HCT116 (cell line): ENCODE results near the gene CLIC3. TPM values are rescaled to one million over a fixed set of nuclear protein-coding genes. Genes with fewer than 3 reads are reported as not detected.

Experiments used
- ATAC-seq: fragments of 200-7000 bp; cut with Tn5 transposase; 2 replicates; pipeline ENCODE4 v1.9.1; 2020; ENCODE audit warnings: mild to moderate bottlenecking, moderate library complexity
- BruUV-seq: library from RNA; stranded (reverse); fragments of 400-500 nt; replicated peaks from 2 replicates; lab custom pipeline; 2021; lab: Mats Ljungman, UMichigan
- CTCF ChIA-PET: fragments of 300-600 bp; sonication (Branson Sonifier 250); formaldehyde crosslinking; loops from one replicate; lab custom pipeline; 2021; ENCODE audit warnings: antibody characterized with exemption; lab: Charles Lee
- POLR2A ChIA-PET: fragments of 300-600, 350-600 bp; sonication (Branson Sonifier 250); formaldehyde crosslinking; loops from one replicate; lab custom pipeline; 2021; ENCODE audit warnings: antibody characterized with exemption; lab: Charles Lee
- RAD21 ChIA-PET, 2 experiments: fragments of 300-600 bp; sonication (Branson Sonifier 250); formaldehyde crosslinking; loops; one replicate each; lab custom pipeline; 2023; ENCODE audit warnings: low total read pairs in 2 of 2; ENCODE audit not compliant: uncharacterized antibody in 2 of 2, unreplicated experiment in 2 of 2, low non-redundant PET in 1 of 2; lab: Charles Lee
- DNase-seq: peaks from one replicate; pipeline ENCODE4 v3.0.0-alpha.2; 2010; ENCODE audit warnings: low read depth, low spot score
- H2AFZ ChIP-seq: fragments of 200-600 bp; shearing (Covaris generic), sonication (generic); 2 replicates; pipeline ENCODE4 v1.6.1; 2017; ENCODE audit warnings: low read depth, mixed run types, mixed read lengths, antibody characterized with exemption, low read length; ENCODE audit not compliant: poor library complexity, severe bottlenecking
- H3K27ac ChIP-seq: 2 replicates; pipeline ENCODE4 v1.5.1; 2012; ENCODE audit warnings: low read depth, low read length
- H3K27me3 ChIP-seq: fragments of 200-600 bp; sonication (generic); 2 replicates; pipeline ENCODE4 v1.6.1; 2016; ENCODE audit warnings: mixed run types, low read length, mixed read lengths; ENCODE audit not compliant: insufficient read depth
- H3K36me3 ChIP-seq, 2 experiments: fragments of 200-500 bp in 1 of 2; fragments of 200-600 bp in 1 of 2; sonication (Bioruptor generic) in 1 of 2; sonication (generic) in 1 of 2; 2 replicates each; pipeline versions ENCODE4 v1.5.1 to v1.6.1; 2014 to 2016; ENCODE audit warnings: low read length in 2 of 2, inconsistent platforms in 1 of 2, mixed read lengths in 1 of 2, mixed run types in 1 of 2; ENCODE audit not compliant: insufficient read depth in 2 of 2, control insufficient read depth in 1 of 2
- H3K4me1 ChIP-seq, 2 experiments: fragments of 200-600 bp in 1 of 2; sonication (generic) in 1 of 2; 2 replicates each; pipeline versions ENCODE4 v1.5.1 to v1.6.1; 2012 to 2017; ENCODE audit warnings: low read length in 2 of 2, inconsistent platforms in 1 of 2, mild to moderate bottlenecking in 1 of 2, mixed read lengths in 1 of 2, mixed run types in 1 of 2, moderate library complexity in 1 of 2; ENCODE audit not compliant: insufficient read depth in 2 of 2, control insufficient read depth in 1 of 2
- H3K4me2 ChIP-seq: fragments of 200-600 bp; sonication (generic); 2 replicates; pipeline ENCODE4 v1.6.1; 2017; ENCODE audit warnings: mixed run types, low read length, mixed read lengths
- H3K4me3 ChIP-seq, 2 experiments: fragments of 200-600 bp in 1 of 2; sonication (generic) in 1 of 2; replicated peaks in 1 of 2; 2 replicates each; pipeline ENCODE4 v1.5.1; 2011 to 2016; ENCODE audit warnings: low read length in 2 of 2, control low read depth in 1 of 2, low read depth in 1 of 2, mild to moderate bottlenecking in 1 of 2, mixed read lengths in 1 of 2, mixed run types in 1 of 2
- H3K79me2 ChIP-seq: fragments of 200-600 bp; sonication (generic); 2 replicates; pipeline ENCODE4 v1.6.1; 2017; ENCODE audit warnings: mild to moderate bottlenecking, mixed run types, low read length, moderate library complexity, mixed read lengths; ENCODE audit not compliant: insufficient read depth
- H3K9ac ChIP-seq: fragments of 200-600 bp; sonication (generic); 2 replicates; pipeline ENCODE4 v1.6.1; 2016; ENCODE audit warnings: low read length, mixed read lengths
- H3K9me2 ChIP-seq: fragments of 200-600 bp; sonication (generic), shearing (Covaris generic); 2 replicates; pipeline ENCODE4 v1.6.1; 2017; ENCODE audit warnings: mixed run types, mild to moderate bottlenecking, moderate library complexity; ENCODE audit not compliant: insufficient read depth
- H3K9me3 ChIP-seq, 2 experiments: fragments of 200-500 bp in 1 of 2; fragments of 200-600 bp in 1 of 2; sonication (Bioruptor generic) in 1 of 2; sonication (generic) in 1 of 2; 2 replicates each; pipeline ENCODE4 v1.6.1; 2014 to 2017; ENCODE audit warnings: low read length in 2 of 2, mixed read lengths in 2 of 2, inconsistent platforms in 1 of 2, low read depth in 1 of 2, mild to moderate bottlenecking in 1 of 2, mixed run types in 1 of 2, moderate library complexity in 1 of 2; ENCODE audit not compliant: control insufficient read depth in 1 of 2, insufficient read depth in 1 of 2
- H4K20me1 ChIP-seq: fragments of 200-600 bp; sonication (generic), shearing (Covaris generic); 2 replicates; pipeline ENCODE4 v1.6.1; 2017; ENCODE audit warnings: mixed run types, mild to moderate bottlenecking, moderate library complexity; ENCODE audit not compliant: insufficient read depth
- ATF3 ChIP-seq: IDR thresholded peaks from 2 replicates; pipeline ENCODE4 v1.6.1; 2012
- CBX3 ChIP-seq: IDR thresholded peaks from 2 replicates; pipeline ENCODE4 v1.6.1; 2012; ENCODE audit warnings: low read depth
- CTCF ChIP-seq, 3 experiments: fragments of 200-600 bp in 1 of 3; sonication (generic) in 1 of 3; IDR thresholded peaks in 2 of 3; conservative IDR thresholded peaks in 1 of 3; 2 replicates each; pipeline ENCODE4 v1.5.1; 2012 to 2017; ENCODE audit warnings: low read depth in 2 of 3, low read length in 2 of 3, antibody characterized with exemption in 1 of 3, borderline replicate concordance in 1 of 3, control low read depth in 1 of 3, mild to moderate bottlenecking in 1 of 3, mixed read lengths in 1 of 3, mixed run types in 1 of 3, moderate library complexity in 1 of 3; ENCODE audit not compliant: insufficient read depth in 1 of 3
- EGR1 ChIP-seq: IDR thresholded peaks from 2 replicates; pipeline ENCODE4 v1.6.1; 2012; ENCODE audit warnings: low read depth
- FOSL1 ChIP-seq: IDR thresholded peaks from 2 replicates; pipeline ENCODE4 v1.6.1; 2012; ENCODE audit warnings: low read depth
- JUND ChIP-seq: IDR thresholded peaks from 2 replicates; pipeline ENCODE4 v1.6.1; 2012
- POLR2A ChIP-seq: IDR thresholded peaks from 2 replicates; pipeline ENCODE4 v1.7.0; 2011; ENCODE audit warnings: borderline replicate concordance; ENCODE audit not compliant: insufficient read depth, insufficient read length; ENCODE audit errors: extremely low read depth
- POLR2AphosphoS5 ChIP-seq: IDR thresholded peaks from 2 replicates; pipeline ENCODE4 v1.6.1; 2011; ENCODE audit warnings: mild to moderate bottlenecking, low read depth, low read length, moderate library complexity
- RAD21 ChIP-seq: IDR thresholded peaks from 2 replicates; pipeline ENCODE4 v1.6.1; 2012; ENCODE audit warnings: low read depth, mild to moderate bottlenecking
- REST ChIP-seq: IDR thresholded peaks from 2 replicates; pipeline ENCODE4 v1.6.1; 2012; ENCODE audit warnings: low read depth
- SIN3A ChIP-seq: IDR thresholded peaks from 2 replicates; pipeline ENCODE4 v1.6.1; 2012; ENCODE audit warnings: low read depth
- SRF ChIP-seq: IDR thresholded peaks from 2 replicates; pipeline ENCODE4 v1.6.1; 2012; ENCODE audit warnings: low read depth
- ZBTB33 ChIP-seq: IDR thresholded peaks from 2 replicates; pipeline ENCODE4 v1.6.1; 2011; ENCODE audit warnings: mild to moderate bottlenecking, low read length, moderate library complexity; ENCODE audit not compliant: insufficient replicate concordance; ENCODE audit errors: extremely low read depth
- ZFX ChIP-seq: fragments of 450-650 bp; IDR thresholded peaks from 2 replicates; pipeline ENCODE4 v1.6.1; 2017
- ZNF274 ChIP-seq: fragments of 200-500 bp; sonication (Bioruptor generic); IDR thresholded peaks from 2 replicates; pipeline ENCODE4 v1.6.1; 2014; ENCODE audit warnings: mild to moderate bottlenecking, low read depth, low read length, inconsistent platforms
- intact Hi-C: fragments of 100-400 bp; cut with micrococcal nuclease; formaldehyde crosslinking; loops from 2 replicates; pipeline ENCODE4 v1.10.0; 2022
- total RNA-seq: library from RNA; stranded (reverse); gene quantifications from one replicate; pipeline ENCODE4 v1.2.1, GENCODE V29; 2021; ENCODE audit not compliant: unreplicated experiment

The CLIC3 gene
- total RNA-seq, 1 experiment from 2014 or later: 8.4 TPM

- CTCF ChIA-PET: interaction anchor here (0.6 to 4.0 kb wide), 22 partner anchors 9 to 252 kb away, joined by 3 to 109 read pairs (median 6); partner anchors contain the start of genes AJM1, MAN1B1, NPDC1 and SAPCD2
Measured at GRCh38 chr9:137035937-137036336, 39.6 kb upstream of the CLIC3 start.

More at GRCh38 chr9:137035937-137036336, 39.6 kb upstream of the CLIC3 start:
- DNase-seq (no peak), ATAC-seq (no peak)
- H3K36me3 ChIP-seq: peaks cover 3 to 7% of the 10 kb centered on the region in 2 experiments; a peak in 2 of 4 replicates
- H3K4me3 ChIP-seq: no peak overlapping the region
- no peak for TF ChIP-seq POLR2A
- no peak for TF ChIP-seq ZBTB33
- no peak for TF ChIP-seq SIN3A
- TF ChIP-seq JUND: no peak
- no peak for TF ChIP-seq POLR2AphosphoS5
- TF ChIP-seq RAD21: no peak
- no peak for TF ChIP-seq EGR1
- no peak for TF ChIP-seq CBX3
- no peak for TF ChIP-seq SRF
- TF ChIP-seq FOSL1: no peak
- no peak for TF ChIP-seq REST
- TF ChIP-seq ZFX: no peak
- no peak for TF ChIP-seq CTCF (IDR thresholded peaks at IDR 0.05 in 2 of 3, conservative IDR thresholded peaks at IDR 0.05 in 1 of 3; ENCODE audit: borderline replicate concordance in 1 of 3, insufficient read depth in 1 of 3, low read depth in 2 of 3, low read length in 2 of 3)
- TF ChIP-seq ATF3: no peak
- TF ChIP-seq ZNF274: no peak
- H3K9me3 ChIP-seq: no peaks in the 10 kb centered on the region
- intact Hi-C loops: loop anchor here (1.0 to 5.0 kb wide), 3 partner anchors 88 to 249 kb away; partner anchors contain the start of gene AJM1
- no peaks in the 10 kb centered on the region for H3K9me2 ChIP-seq
- no peaks in the 10 kb centered on the region for H3K27me3 ChIP-seq
- RAD21 ChIA-PET: interaction anchor here (1.5 to 1.9 kb wide), 2 partner anchors 88 kb away, joined by 21 to 25 read pairs; no protein-coding TSS in a partner anchor
- POLR2A ChIA-PET: interaction anchor here (1.4 kb wide), 1 partner anchor 88 kb away, joined by 9 read pairs; no protein-coding TSS in a partner anchor
- H3K79me2 ChIP-seq: no peaks in the 10 kb centered on the region
- no peak overlapping the region for H2AFZ ChIP-seq
- no TSS peak for BruUV-seq
- no peak overlapping the region for H3K9ac ChIP-seq
- no peak overlapping the region; the same call in 1 of the 2 replicates for H3K27ac ChIP-seq
- H3K4me1 ChIP-seq: peaks cover 9 to 20% of the 10 kb centered on the region in 2 experiments; a peak in 3 of 4 replicates
- H3K4me2 ChIP-seq: no peak overlapping the region
- H4K20me1 ChIP-seq: no peaks in the 10 kb centered on the region
